Measurements from ENCODE around the gene RCE1.

The RCE1 gene

GRCh38 chr11:66857234-66857926, 14.1 kb downstream of the RCE1 start:
- DNase-seq (ENCODE audit: low read depth in 2 of 2): no peak

- no peak for DNase-seq (ENCODE audit: low read depth in 2 of 2)
These were observed 14.6 kb downstream of the RCE1 start for GRCh38 chr11:66857927-66858185.

GRCh38 chr11:66858186-66858938, 15.1 kb downstream of the RCE1 start:
- no peak for DNase-seq (ENCODE audit: low read depth in 2 of 2)

- DNase-seq (ENCODE audit: low read depth in 2 of 2): no peak
These were observed 15.9 kb downstream of the RCE1 start for GRCh38 chr11:66858939-66859685.

GRCh38 chr11:66859686-66860448, 16.6 kb downstream of the RCE1 start:
- DNase-seq (ENCODE audit: low read depth in 2 of 2): no peak

- DNase-seq (ENCODE audit: low read depth in 2 of 2): no peak
These were observed 17.2 kb downstream of the RCE1 start for GRCh38 chr11:66860449-66860831.

GRCh38 chr11:66861038-66861773, 18.0 kb downstream of the RCE1 start:
- DNase-seq (ENCODE audit: low read depth in 2 of 2): no peak

GRCh38 chr11:66861774-66862558, 18.7 kb downstream of the RCE1 start:
- DNase-seq (ENCODE audit: low read depth in 2 of 2): no peak

GRCh38 chr11:66862559-66863037, 19.4 kb downstream of the RCE1 start:
- no peak for DNase-seq (ENCODE audit: low read depth in 2 of 2)

- DNase-seq (ENCODE audit: low read depth in 2 of 2): no peak
These were observed 20.3 kb downstream of the RCE1 start for GRCh38 chr11:66863428-66864125.

- DNase-seq (ENCODE audit: low read depth in 2 of 2): no peak
These were observed 21.1 kb downstream of the RCE1 start for GRCh38 chr11:66864172-66864901.

GRCh38 chr11:66864924-66865697, 21.9 kb downstream of the RCE1 start:
- no peak for DNase-seq (ENCODE audit: low read depth in 2 of 2)

GRCh38 chr11:66866007-66866406, 22.8 kb downstream of the RCE1 start:
- DNase-seq (ENCODE audit: low read depth in 2 of 2): no peak

GRCh38 chr11:66866511-66866986, 23.3 kb downstream of the RCE1 start:
- no peak for DNase-seq (ENCODE audit: low read depth in 2 of 2)

GRCh38 chr11:66867425-66868040, 24.3 kb downstream of the RCE1 start:
- no peak for DNase-seq (ENCODE audit: low read depth in 2 of 2)

GRCh38 chr11:66868082-66868725, 25.0 kb downstream of the RCE1 start:
- no peak for DNase-seq (ENCODE audit: low read depth in 2 of 2)
